HG03354 (cell line): ENCODE data around the gene CUL4A.
"Not testable (repeated sequence)": the region's sequence is repeated elsewhere in the genome, so short reads cannot be mapped to it uniquely, and the experiment has no call there.

ENCODE experiments used
- ATAC-seq: cut with Tn5 transposase; IDR thresholded peaks from one replicate; pipeline ENCODE4 v1.9.1; 2021; ENCODE audit warnings: mild to moderate bottlenecking; ENCODE audit not compliant: unreplicated experiment, poor library complexity, severe bottlenecking

CUL4A gene

GRCh38 chr13:113307491-113307890, 98.1 kb downstream of the CUL4A start:
- no peak for ATAC-seq

DNA sequence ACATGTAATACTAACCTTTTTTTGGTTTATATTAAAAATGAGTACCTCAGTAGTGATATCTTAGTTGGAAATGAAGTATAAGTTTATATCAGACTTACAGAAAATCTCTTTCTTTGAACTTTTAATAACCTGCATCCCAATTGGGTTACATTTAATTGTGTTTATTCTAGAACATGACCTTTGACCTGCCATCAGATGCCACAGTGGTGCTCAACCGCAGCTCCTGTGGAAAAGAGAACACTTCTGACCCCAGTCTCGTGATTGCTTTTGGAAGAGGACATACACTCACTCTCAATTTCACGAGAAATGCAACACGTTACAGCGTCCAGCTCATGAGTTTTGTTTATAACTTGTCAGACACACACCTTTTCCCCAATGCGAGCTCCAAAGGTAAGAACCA, 100.1 kb downstream of the CUL4A start:
- no peak for ATAC-seq

DNA sequence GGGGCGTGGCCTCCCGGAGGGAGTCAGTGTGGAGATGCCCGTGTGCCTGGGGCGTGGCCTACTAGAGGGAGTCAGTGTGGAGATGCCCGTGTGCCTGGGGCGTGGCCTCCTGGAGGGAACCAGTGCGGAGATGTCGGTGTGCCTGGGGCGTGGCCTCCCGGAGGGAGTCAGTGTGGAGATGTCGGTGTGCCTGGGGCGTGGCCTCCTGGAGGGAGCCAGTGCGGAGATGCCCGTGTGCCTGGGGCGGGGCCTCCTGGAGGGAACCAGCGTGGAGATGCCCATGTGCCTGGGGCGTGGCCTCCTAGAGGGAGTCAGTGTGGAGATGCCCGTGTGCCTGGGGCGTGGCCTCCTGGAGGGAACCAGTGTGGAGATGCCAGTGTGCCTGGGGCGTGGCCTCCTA, 104.7 kb downstream of the CUL4A start:
- ATAC-seq, result not testable (repeated sequence)

GRCh38 chr13:113314895-113315470, 105.6 kb downstream of the CUL4A start:
- not testable (repeated sequence) for ATAC-seq

DNA sequence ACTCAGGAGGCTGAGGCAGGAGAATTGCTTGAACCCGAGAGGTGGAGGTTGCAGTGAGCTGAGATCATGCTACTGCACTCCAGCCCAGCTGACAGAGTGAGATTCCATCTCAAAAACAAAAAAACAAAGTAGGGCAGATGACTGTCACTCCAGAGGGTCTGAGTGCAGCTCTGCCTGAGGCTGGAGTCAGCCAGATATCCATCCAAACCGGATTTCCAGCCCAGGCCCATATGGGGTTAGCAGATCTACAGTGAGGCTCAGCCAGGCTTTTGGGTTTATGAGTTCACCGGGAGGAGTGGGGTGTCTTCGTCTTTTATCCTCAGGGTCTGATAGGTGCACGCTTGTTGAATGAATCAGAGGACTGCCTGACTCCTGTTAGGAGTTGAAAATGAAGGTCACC, 106.6 kb downstream of the CUL4A start:
- no peak for ATAC-seq
